ENCODE results near the gene ZBTB48.

GRCh38 chr1:6570100-6570499, 9.7 kb upstream of the ZBTB48 start:
- TF ChIP-seq CTCF (IDR thresholded peaks at IDR 0.05): no peak
- TF ChIP-seq POLR2A (IDR thresholded peaks at IDR 0.05): no peak

Data from sigmoid colon (tissue), 3 donors.